Adrenal gland (tissue), 5 donors: Measurements from ENCODE around the gene SLC16A11.

ENCODE experiments used
- POLR2A ChIP-seq, 2 donors: fragments of 450-650 bp; IDR thresholded peaks; one replicate each; pipeline ENCODE4 v1.6.1; 2017; ENCODE audit warnings: antibody characterized with exemption in 2 of 2, mild to moderate bottlenecking in 2 of 2, moderate library complexity in 1 of 2
- TF ChIP-seq, protein P1 (sequence below), 6 experiments: fragments of 450-650 bp in 4 of 6; fragments of 200-600 bp in 2 of 6; sonication (generic) in 1 of 6; IDR thresholded peaks; 1 replicate in 5 of 6; 2 replicates in 1 of 6; pipeline versions ENCODE4 v1.5.1 to v1.8.0; 2016 to 2021; ENCODE audit warnings: antibody characterized with exemption in 6 of 6, mild to moderate bottlenecking in 2 of 6, moderate library complexity in 1 of 6
- donor health status: DM: no; HTN: no; CAD: no.

DNA sequence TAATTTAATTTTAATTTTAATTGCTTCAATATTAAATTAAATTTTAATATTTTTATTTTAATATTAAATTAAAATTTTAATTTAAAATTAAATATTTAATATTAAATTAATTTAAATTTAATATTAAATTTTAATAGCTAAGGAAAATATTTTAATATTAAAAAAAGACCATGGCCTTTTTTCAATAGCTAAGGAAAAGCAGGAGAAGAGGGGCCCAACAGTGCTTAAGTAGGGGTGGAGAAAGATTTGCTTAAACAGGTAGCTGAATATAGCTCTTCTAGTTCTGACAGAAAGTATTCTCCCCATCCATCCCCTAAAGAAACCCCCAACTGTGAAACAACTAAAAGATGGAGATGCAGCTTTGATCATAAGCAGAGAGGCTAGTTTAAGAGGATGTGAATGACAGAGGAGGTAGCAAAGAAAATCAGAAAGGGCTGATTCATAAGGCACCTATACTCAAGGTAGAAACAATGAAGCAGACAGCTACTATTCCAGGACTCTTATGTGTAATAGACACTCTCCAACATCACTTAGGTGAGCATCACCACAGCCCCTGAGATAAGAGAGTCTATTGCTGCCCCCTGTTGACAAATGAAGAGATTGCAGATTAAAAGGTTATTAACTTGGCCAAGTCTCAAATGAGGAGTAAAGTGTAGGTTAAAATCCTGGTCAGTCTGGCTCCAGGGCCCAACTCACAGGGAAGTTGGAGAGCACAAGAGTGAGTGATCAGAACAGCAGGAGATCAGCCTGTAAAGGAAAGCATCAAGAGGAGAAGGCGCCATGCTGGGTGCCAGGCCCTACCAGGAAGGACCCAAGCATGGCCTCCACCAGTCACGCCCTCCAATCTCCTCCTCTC lies 39.3 kb downstream of the SLC16A11 start:
- TF ChIP-seq, protein P1, sequence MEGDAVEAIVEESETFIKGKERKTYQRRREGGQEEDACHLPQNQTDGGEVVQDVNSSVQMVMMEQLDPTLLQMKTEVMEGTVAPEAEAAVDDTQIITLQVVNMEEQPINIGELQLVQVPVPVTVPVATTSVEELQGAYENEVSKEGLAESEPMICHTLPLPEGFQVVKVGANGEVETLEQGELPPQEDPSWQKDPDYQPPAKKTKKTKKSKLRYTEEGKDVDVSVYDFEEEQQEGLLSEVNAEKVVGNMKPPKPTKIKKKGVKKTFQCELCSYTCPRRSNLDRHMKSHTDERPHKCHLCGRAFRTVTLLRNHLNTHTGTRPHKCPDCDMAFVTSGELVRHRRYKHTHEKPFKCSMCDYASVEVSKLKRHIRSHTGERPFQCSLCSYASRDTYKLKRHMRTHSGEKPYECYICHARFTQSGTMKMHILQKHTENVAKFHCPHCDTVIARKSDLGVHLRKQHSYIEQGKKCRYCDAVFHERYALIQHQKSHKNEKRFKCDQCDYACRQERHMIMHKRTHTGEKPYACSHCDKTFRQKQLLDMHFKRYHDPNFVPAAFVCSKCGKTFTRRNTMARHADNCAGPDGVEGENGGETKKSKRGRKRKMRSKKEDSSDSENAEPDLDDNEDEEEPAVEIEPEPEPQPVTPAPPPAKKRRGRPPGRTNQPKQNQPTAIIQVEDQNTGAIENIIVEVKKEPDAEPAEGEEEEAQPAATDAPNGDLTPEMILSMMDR (IDR thresholded peaks at IDR 0.05), result peak; percentile 46 to 81 (median 74)
- no peak for TF ChIP-seq POLR2A (IDR thresholded peaks at IDR 0.05)
